SK-N-MC (cell line): ENCODE measurements around the gene NCKAP5.

Source experiments
- EZH2 ChIP-seq: fragments of 200-600 bp; sonication (generic); IDR thresholded peaks from one replicate; pipeline ENCODE4 v1.6.1; 2017; ENCODE audit warnings: antibody characterized with exemption
- FOXP2 ChIP-seq: optimal IDR thresholded peaks from 2 replicates; pipeline ENCODE3; 2011; ENCODE audit warnings: mild to moderate bottlenecking, moderate library complexity; ENCODE audit not compliant: insufficient read depth; ENCODE audit errors: extremely low read length, control extremely low read depth
- POLR2AphosphoS5 ChIP-seq: IDR thresholded peaks from 2 replicates; pipeline ENCODE4 v1.6.1; 2012; ENCODE audit warnings: mild to moderate bottlenecking, low read depth, low read length, borderline replicate concordance

GRCh38 chr2:133255360-133255759 lies 312.9 kb downstream of the NCKAP5 start:
- TF ChIP-seq EZH2: no peak
- TF ChIP-seq POLR2AphosphoS5: no peak
- TF ChIP-seq FOXP2: no peak
